GM19467 (cell line): Measurements from ENCODE around the gene SEC63.

Source experiments
- ATAC-seq: cut with Tn5 transposase; IDR thresholded peaks from one replicate; pipeline ENCODE4 v1.9.1; 2021; ENCODE audit warnings: mild to moderate bottlenecking, moderate library complexity; ENCODE audit not compliant: unreplicated experiment

The SEC63 gene

GRCh38 chr6:107820338-107821261 lies 137.4 kb downstream of the SEC63 start:
- no peak for ATAC-seq

- no peak for ATAC-seq
These were observed 138.1 kb downstream of the SEC63 start for GRCh38 chr6:107819964-107820337.

- no peak for ATAC-seq
These were observed 138.8 kb downstream of the SEC63 start for GRCh38 chr6:107819217-107819616.

GRCh38 chr6:107818272-107818671 lies 139.7 kb downstream of the SEC63 start:
- no peak for ATAC-seq

GRCh38 chr6:107817784-107818183 lies 140.2 kb downstream of the SEC63 start:
- no peak for ATAC-seq
